PC-9 (cell line): ENCODE data around the gene CRYGS. TPM values are rescaled to one million over a fixed set of nuclear protein-coding genes. Genes with fewer than 3 reads are reported as not detected.
A peak's percentile ranks its signal among the peaks of the same experiment; 100 is the strongest.

Source experiments
- BruUV-seq: library from RNA; stranded (reverse); fragments of 400-500 nt; replicated peaks from 2 replicates; lab custom pipeline; 2021; lab: Mats Ljungman, UMichigan
- CTCF ChIA-PET: fragments of 300-600 bp; sonication (Branson Sonifier 250); formaldehyde crosslinking; loops from one replicate; lab custom pipeline; 2022; ENCODE audit warnings: antibody characterized with exemption; lab: Charles Lee
- POLR2A ChIA-PET: fragments of 300-600 bp; sonication (Branson Sonifier 250); formaldehyde crosslinking; loops from one replicate; lab custom pipeline; 2022; ENCODE audit warnings: antibody characterized with exemption; ENCODE audit not compliant: unreplicated experiment; lab: Charles Lee
- DNase-seq, 2 experiments: peaks; one replicate each; pipeline versions ENCODE4 v3.0.0 to v3.0.0-alpha.2; 2015 to 2022; ENCODE audit warnings: mixed read lengths in 1 of 2
- H2AFZ ChIP-seq: fragments of 200-600 bp; sonication (generic); 2 replicates; pipeline ENCODE4 v1.8.1; 2017; ENCODE audit warnings: antibody characterized with exemption
- H3F3A ChIP-seq: fragments of 200-600 bp; sonication (generic); 2 replicates; pipeline ENCODE4 v1.8.1; 2017; ENCODE audit warnings: antibody characterized with exemption, mild to moderate bottlenecking, low read depth; ENCODE audit not compliant: insufficient read depth
- H3K27ac ChIP-seq: fragments of 200-600 bp; sonication (generic); 2 replicates; pipeline ENCODE4 v1.6.1; 2016; ENCODE audit warnings: mixed run types
- H3K27me3 ChIP-seq: fragments of 200-600 bp; sonication (generic); 2 replicates; pipeline ENCODE4 v1.6.1; 2016; ENCODE audit warnings: low read depth, mixed run types; ENCODE audit not compliant: insufficient read depth
- H3K36me3 ChIP-seq: fragments of 200-600 bp; sonication (generic); 2 replicates; pipeline ENCODE4 v1.6.1; 2016; ENCODE audit warnings: low read depth, mixed run types
- H3K4me1 ChIP-seq: fragments of 200-600 bp; sonication (generic); replicated peaks from 2 replicates; pipeline ENCODE4 v1.6.1; 2016; ENCODE audit warnings: mixed run types; ENCODE audit not compliant: insufficient read depth
- H3K4me2 ChIP-seq: fragments of 200-600 bp; sonication (generic); 2 replicates; pipeline ENCODE4 v1.6.1; 2017; ENCODE audit warnings: mixed run types
- H3K4me3 ChIP-seq: fragments of 200-600 bp; sonication (generic); 2 replicates; pipeline ENCODE4 v1.6.1; 2016; ENCODE audit warnings: mixed run types
- H3K79me2 ChIP-seq: fragments of 200-600 bp; sonication (generic); 2 replicates; pipeline ENCODE4 v1.6.1; 2017; ENCODE audit warnings: low read depth, mixed run types
- H3K9me2 ChIP-seq: fragments of 200-600 bp; sonication (generic); 2 replicates; pipeline ENCODE4 v1.8.1; 2017; ENCODE audit warnings: mild to moderate bottlenecking; ENCODE audit not compliant: insufficient read depth
- H3K9me3 ChIP-seq: fragments of 200-600 bp; sonication (generic); 2 replicates; pipeline ENCODE4 v1.8.1; 2016; ENCODE audit warnings: low read depth; ENCODE audit not compliant: insufficient read depth
- H4K20me1 ChIP-seq: fragments of 200-600 bp; sonication (generic); 2 replicates; pipeline ENCODE4 v1.8.1; 2017; ENCODE audit not compliant: insufficient read depth
- CTCF ChIP-seq: fragments of 200-600 bp; sonication (generic); conservative IDR thresholded peaks from 2 replicates; pipeline ENCODE4 v1.6.1; 2017; ENCODE audit warnings: mixed run types, antibody characterized with exemption, mild to moderate bottlenecking, moderate library complexity
- EZH2 ChIP-seq: fragments of 200-600 bp; sonication (generic); IDR thresholded peaks from 2 replicates; pipeline ENCODE4 v1.8.0; 2017; ENCODE audit warnings: antibody characterized with exemption, low read depth
- intact Hi-C: fragments of 100-400 bp; cut with micrococcal nuclease; formaldehyde crosslinking; loops from one replicate; pipeline ENCODE4 v1.10.0; 2022; ENCODE audit not compliant: unreplicated experiment
- total RNA-seq: library from RNA; stranded (reverse); gene quantifications from 2 replicates; pipeline ENCODE4 v1.2.3, GENCODE V29; 2021

The CRYGS gene
- total RNA-seq, 1 experiment from 2014 or later: 2.8 TPM

- TF ChIP-seq EZH2 (no peak), CTCF (no peak)
- H3K4me1 ChIP-seq: 0 out of 2 replicates have a peak, but pooled peaks cover 3% of the 10 kb centered on the region
- BruUV-seq: no TSS peak
- ChIA-PET POLR2A (interaction anchor here (0.6 to 0.9 kb wide), 4 partner anchors 29 to 597 kb away, joined by 3 to 4 read pairs (median 4); no protein-coding TSS in a partner anchor), CTCF (interaction anchor here (0.5 to 2.0 kb wide), 25 partner anchors 8 to 1365 kb away, joined by 3 to 16 read pairs (median 4); partner anchors contain the start of gene DNAJB11)
- no peak for DNase-seq
- intact Hi-C loops: loop anchor here (1.0 to 10.0 kb wide), 7 partner anchors 76 to 1174 kb away; no protein-coding TSS in a partner anchor
- no peak overlapping the region for H3K27ac ChIP-seq
- no peaks in the 10 kb centered on the region for H4K20me1 ChIP-seq
- no peaks in the 10 kb centered on the region for H3K79me2 ChIP-seq
- no peaks in the 10 kb centered on the region for H3K9me3 ChIP-seq
- H3K4me2 ChIP-seq: no peak overlapping the region
- H3K36me3 ChIP-seq: 0 out of 2 replicates have a peak, but pooled peaks cover 9% of the 10 kb centered on the region
- H3F3A ChIP-seq: no peaks in the 10 kb centered on the region
- no peak overlapping the region for H3K4me3 ChIP-seq
- H3K27me3 ChIP-seq: no peaks in the 10 kb centered on the region
- no peaks in the 10 kb centered on the region for H3K9me2 ChIP-seq
- H2AFZ ChIP-seq: no peak overlapping the region
These were observed 3.3 kb downstream of the CRYGS start for GRCh38 chr3:186540835-186541226.

GRCh38 chr3:186540221-186540834 is 3.9 kb downstream of the CRYGS start:
- ChIA-PET POLR2A (interaction anchor here (0.6 to 0.9 kb wide), 6 partner anchors 30 to 596 kb away, joined by 3 to 18 read pairs (median 4); no protein-coding TSS in a partner anchor), CTCF (interaction anchor here (0.5 to 2.0 kb wide), 33 partner anchors 9 to 1364 kb away, joined by 3 to 16 read pairs (median 4); partner anchors contain the start of gene DNAJB11)
- TF ChIP-seq EZH2 (no peak), CTCF (peak; percentile 97)
- H3K9me3 ChIP-seq: no peaks in the 10 kb centered on the region
- no peaks in the 10 kb centered on the region for H4K20me1 ChIP-seq
- no peak overlapping the region for H3K27ac ChIP-seq
- H3K27me3 ChIP-seq: no peaks in the 10 kb centered on the region
- 0 out of 2 replicates have a peak, but pooled peaks cover 3% of the 10 kb centered on the region for H3K4me1 ChIP-seq
- 0 out of 2 replicates have a peak, but pooled peaks cover 9% of the 10 kb centered on the region for H3K36me3 ChIP-seq
- H3K79me2 ChIP-seq: no peaks in the 10 kb centered on the region
- no peaks in the 10 kb centered on the region for H3K9me2 ChIP-seq
- peak overlapping the region; percentile 54 for H3K4me2 ChIP-seq
- no peak overlapping the region; the same call in 1 of the 2 replicates for H3K4me3 ChIP-seq
- BruUV-seq: no TSS peak
- H3F3A ChIP-seq: no peaks in the 10 kb centered on the region
- DNase-seq: peak; percentile 79 to 86
- H2AFZ ChIP-seq: no peak overlapping the region
- intact Hi-C loops: loop anchor here (1.0 to 10.0 kb wide), 7 partner anchors 77 to 1174 kb away; no protein-coding TSS in a partner anchor

DNA sequence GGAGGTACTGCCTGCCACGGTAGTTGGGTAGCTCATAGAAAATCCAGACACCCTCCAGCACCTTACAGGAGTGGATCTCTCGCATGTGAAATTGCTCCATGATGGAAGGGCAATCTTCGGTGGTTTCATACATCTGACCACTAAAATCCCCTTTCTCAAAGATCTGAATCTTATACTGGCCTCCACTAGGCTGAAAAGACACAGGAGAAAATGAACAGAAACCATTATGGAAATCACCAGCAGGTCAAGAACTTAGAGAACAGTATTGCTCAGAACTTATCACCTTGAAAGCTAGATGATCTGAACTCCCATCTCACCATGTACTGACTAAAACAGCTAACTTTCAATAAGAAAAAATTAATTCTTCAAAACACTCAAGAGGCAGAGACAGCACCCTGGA is 5.4 kb downstream of the CRYGS start:
- Histone ChIP-seq H4K20me1 (no peaks in the 10 kb centered on the region), H3K9me3 (no peaks in the 10 kb centered on the region), H3F3A (no peaks in the 10 kb centered on the region), H3K36me3 (no peaks in the 10 kb centered on the region), H3K4me1 (0 out of 2 replicates have a peak, but pooled peaks cover 3% of the 10 kb centered on the region), H2AFZ (no peak overlapping the region), H3K27me3 (0 out of 2 replicates have a peak, but pooled peaks cover 4% of the 10 kb centered on the region), H3K79me2 (no peaks in the 10 kb centered on the region), H3K27ac (no peak overlapping the region), H3K9me2 (no peaks in the 10 kb centered on the region), H3K4me2 (no peak overlapping the region), H3K4me3 (no peak overlapping the region)
- ChIA-PET CTCF (interaction anchor here (0.7 kb wide), 1 partner anchor 993 kb away, joined by 4 read pairs; no protein-coding TSS in a partner anchor), POLR2A (no interaction called here)
- intact Hi-C loops: no loop called here
- TF ChIP-seq EZH2 (no peak), CTCF (no peak)
- DNase-seq: no peak
- no TSS peak for BruUV-seq
